ENCODE measurements around the gene GATD1.

The GATD1 gene

DNA sequence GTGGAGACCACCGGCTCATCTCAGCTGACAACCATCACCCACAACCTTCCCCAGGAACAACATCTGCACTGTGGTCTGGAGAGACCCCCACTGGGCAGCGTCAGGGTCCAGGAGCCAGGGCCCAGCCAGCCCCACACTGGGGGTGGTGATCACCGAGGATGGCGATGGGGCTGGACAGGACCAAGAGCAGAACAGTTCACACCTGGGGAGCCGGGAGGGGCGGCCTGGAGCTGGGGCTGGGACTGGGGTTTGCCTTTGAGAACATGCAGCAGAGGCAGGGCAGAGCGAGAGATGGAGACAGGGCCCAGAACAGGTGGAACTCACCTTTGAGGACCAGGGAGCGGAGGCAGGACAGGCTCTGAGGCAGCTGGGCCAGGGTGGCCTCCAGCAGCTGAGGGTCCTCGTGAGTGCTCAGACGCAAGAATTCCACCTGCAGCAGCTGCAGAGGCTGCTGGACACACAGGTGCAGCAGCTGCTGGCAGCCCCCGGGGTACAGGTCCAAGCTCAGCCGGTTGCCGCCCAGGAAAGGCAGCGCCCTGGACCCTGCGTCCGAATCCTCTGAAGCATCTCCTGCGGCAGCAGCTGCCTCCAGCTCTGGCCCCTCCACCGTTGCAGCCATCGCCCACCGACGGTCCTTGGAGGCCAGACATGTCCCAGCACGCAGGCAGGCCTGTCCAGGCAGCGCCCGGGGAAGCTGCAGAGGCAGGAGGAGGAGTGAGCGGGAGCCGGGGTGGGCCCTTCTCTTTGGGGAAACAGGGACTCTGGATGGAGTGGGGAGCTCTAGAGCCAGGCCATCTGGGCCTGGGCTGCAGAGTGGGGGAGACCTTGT lies 26.7 kb upstream of the GATD1 start:
- TF ChIP-seq, protein P1, sequence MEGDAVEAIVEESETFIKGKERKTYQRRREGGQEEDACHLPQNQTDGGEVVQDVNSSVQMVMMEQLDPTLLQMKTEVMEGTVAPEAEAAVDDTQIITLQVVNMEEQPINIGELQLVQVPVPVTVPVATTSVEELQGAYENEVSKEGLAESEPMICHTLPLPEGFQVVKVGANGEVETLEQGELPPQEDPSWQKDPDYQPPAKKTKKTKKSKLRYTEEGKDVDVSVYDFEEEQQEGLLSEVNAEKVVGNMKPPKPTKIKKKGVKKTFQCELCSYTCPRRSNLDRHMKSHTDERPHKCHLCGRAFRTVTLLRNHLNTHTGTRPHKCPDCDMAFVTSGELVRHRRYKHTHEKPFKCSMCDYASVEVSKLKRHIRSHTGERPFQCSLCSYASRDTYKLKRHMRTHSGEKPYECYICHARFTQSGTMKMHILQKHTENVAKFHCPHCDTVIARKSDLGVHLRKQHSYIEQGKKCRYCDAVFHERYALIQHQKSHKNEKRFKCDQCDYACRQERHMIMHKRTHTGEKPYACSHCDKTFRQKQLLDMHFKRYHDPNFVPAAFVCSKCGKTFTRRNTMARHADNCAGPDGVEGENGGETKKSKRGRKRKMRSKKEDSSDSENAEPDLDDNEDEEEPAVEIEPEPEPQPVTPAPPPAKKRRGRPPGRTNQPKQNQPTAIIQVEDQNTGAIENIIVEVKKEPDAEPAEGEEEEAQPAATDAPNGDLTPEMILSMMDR (IDR thresholded peaks at IDR 0.05; ENCODE audit: control insufficient read depth, insufficient read depth, low read depth, low read length, missing control alignments) = no peak
- peak overlapping the region; percentile 66 for H3K4me3 ChIP-seq (ENCODE audit: control insufficient read depth, low read depth, low read length)
- no peak for DNase-seq (ENCODE audit: low read depth)

DNA sequence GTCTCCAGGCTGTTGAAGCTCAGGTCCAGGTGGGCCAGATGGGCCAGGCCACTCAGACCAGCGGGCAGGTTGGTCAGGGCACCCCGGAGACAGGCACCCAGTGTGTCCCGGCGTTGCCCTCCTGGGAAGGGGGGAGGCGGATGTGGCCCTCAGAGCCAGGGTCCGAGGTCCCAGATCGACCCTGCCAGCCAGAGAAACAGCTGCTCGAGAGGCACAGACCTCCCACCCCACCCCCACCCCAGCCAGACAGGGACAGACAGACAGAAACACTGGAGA lies 26.1 kb upstream of the GATD1 start:
- TF ChIP-seq, protein P1 (IDR thresholded peaks at IDR 0.05; ENCODE audit: control insufficient read depth, insufficient read depth, low read depth, low read length, missing control alignments) = no peak
- no peak for DNase-seq (ENCODE audit: low read depth)
- H3K4me3 ChIP-seq (ENCODE audit: control insufficient read depth, low read depth, low read length) = peak overlapping the region; percentile 66; the same call in 1 of the 2 replicates

DNA sequence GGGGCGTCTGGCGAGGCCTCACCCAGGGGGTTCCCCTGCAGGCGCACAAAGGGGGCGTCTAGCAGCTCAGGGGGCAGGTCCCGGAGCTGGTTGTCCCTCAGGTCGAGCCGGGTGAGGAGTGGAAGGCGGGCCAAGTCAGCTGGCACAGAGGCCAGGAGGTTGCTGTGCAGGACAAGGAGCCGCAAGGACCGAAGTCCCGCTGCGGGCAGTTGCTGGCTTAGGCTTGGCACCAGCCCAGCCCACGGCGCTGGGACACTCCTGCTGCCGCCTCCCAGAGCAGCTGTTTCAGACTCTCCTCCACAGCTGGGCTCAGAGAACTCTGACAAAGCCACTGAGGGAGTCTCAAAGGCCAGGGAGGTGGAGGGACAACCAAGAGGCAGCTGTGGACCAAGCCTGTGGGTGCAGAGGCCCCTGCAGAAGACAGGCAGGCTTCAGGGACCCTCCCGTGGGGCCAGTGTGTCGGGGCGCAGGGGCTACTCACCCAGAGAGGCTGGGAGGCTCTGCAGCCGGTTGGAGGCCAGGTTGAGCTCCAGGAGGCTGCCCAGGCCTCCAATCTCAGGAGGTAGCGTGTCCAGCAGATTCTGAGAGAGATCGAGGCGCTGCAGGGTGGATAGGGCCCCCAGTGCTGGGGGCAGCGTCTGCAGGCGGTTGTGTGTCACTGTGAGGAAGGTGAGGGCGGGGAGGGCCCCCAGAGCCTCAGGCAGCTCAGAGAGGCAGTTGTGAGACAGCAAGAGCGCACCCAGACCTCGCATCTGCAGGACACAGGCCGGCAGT lies 25.6 kb upstream of the GATD1 start:
- TF ChIP-seq, protein P1 (IDR thresholded peaks at IDR 0.05; ENCODE audit: control insufficient read depth, insufficient read depth, low read depth, low read length, missing control alignments) = no peak
- no peak overlapping the region; the same call in 1 of the 2 replicates for H3K4me3 ChIP-seq (ENCODE audit: control insufficient read depth, low read depth, low read length)
- no peak for DNase-seq (ENCODE audit: low read depth)

DNA sequence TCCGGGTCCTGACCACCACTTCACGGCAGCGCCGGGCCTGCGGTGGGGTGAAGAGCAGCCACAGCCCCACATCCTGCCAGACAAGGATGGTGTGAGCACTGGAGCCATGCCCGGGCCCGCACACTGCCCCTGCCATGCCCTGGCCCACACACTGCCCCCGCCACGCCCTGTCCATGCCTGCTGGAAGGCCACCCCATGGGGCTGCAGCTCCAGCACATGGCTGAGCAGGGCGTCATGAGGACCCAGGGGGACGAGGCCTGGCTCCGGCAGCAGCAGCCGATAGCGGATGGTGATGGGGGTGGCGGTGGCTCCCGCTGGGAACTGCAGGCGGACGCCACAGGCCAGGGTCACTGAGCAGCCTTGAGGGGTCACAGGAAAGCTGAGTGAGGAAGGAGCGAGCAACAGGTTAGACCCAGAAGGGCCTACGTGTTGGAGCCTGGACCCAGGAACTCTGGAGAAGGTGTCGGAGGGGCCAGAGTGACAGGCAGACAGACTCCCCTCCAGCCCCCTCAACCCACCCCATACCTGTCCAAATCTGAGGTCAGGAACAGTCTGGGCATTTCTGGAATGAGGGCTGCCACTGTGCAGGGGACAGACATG lies 24.8 kb upstream of the GATD1 start:
- TF ChIP-seq, protein P1 (IDR thresholded peaks at IDR 0.05; ENCODE audit: control insufficient read depth, insufficient read depth, low read depth, low read length, missing control alignments) = no peak
- no peak for DNase-seq (ENCODE audit: low read depth)
- no peak overlapping the region for H3K4me3 ChIP-seq (ENCODE audit: control insufficient read depth, low read depth, low read length)

DNA sequence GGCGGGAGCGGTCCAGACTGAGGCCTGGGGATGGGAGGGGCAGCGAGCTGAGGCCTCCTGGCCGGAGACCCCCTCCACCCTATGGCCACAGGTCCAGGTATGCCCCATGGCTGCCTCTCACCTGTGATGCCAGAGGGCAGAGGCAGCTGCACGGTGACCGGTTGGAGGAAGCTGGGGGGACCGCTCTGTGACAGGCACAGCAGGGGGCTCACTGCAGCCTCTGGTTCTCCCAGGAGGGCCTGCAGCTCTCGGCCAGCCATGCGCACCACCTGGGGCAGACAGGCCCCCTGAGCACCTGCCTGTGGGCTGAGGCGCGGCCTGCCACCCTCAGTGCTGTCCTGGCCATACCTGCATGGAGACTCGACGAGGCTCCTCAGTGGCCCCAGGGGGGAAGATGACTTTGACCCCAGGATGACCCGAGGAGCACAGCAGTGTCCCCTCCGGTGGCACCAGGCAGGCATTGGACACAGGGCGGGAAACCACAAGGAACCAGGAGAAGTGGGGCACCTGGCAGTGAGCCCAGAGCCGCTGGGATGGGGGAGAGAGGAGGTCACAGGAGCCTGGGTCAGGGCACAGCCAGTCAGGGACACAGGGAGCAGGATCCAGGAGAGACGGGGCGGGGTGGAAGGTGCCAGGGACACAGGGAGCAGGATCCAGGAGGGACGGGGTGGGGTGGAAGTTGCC lies 24.0 kb upstream of the GATD1 start:
- H3K4me3 ChIP-seq (ENCODE audit: control insufficient read depth, low read depth, low read length) = no peak overlapping the region
- TF ChIP-seq, protein P1 (IDR thresholded peaks at IDR 0.05; ENCODE audit: control insufficient read depth, insufficient read depth, low read depth, low read length, missing control alignments) = no peak
- DNase-seq (ENCODE audit: low read depth) = no peak

DNA sequence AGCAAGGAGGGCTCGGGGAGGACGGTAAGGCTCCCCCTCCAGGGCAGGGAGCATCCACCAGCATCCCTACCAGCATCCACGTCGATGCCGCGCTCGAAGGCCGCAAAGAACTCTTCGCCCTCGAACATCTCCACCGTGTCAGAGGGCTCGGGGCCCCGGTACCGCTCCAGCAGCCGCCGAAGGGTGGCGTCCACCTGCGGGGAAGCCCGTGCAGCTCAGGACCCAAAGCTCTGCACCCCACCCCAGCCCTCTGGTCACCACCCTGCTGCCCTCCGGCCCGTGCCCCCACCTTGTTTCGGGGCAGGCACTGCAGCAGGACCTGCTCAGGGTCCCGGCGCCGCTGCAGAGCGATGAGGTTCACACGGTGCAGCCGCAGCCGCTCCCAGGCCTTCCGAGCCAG lies 23.2 kb upstream of the GATD1 start:
- no peak overlapping the region for H3K4me3 ChIP-seq (ENCODE audit: control insufficient read depth, low read depth, low read length)
- DNase-seq (ENCODE audit: low read depth) = no peak
- TF ChIP-seq, protein P1 (IDR thresholded peaks at IDR 0.05; ENCODE audit: control insufficient read depth, insufficient read depth, low read depth, low read length, missing control alignments) = no peak
